Endothelial cell of umbilical vein (primary cell): ENCODE results near the gene PNPLA7. TPM values are rescaled to one million over a fixed set of nuclear protein-coding genes. Genes with fewer than 3 reads are reported as not detected.

Experiments
- BruUV-seq: library from RNA; stranded (reverse); fragments of 400-500 nt; replicated peaks from 2 replicates; lab custom pipeline; 2021; lab: Mats Ljungman, UMichigan
- CTCF ChIA-PET: fragments of 300-600, 350-600 bp; sonication (Branson Sonifier 250); formaldehyde crosslinking; loops from one replicate; lab custom pipeline; 2021; ENCODE audit warnings: antibody characterized with exemption, inconsistent platforms; lab: Charles Lee
- POLR2A ChIA-PET: fragments of 300-600, 350-600 bp; sonication (Branson Sonifier 250); formaldehyde crosslinking; loops from one replicate; lab custom pipeline; 2021; ENCODE audit warnings: antibody characterized with exemption, inconsistent platforms; lab: Charles Lee
- DNase-seq: peaks from one replicate; pipeline ENCODE4 v3.0.0-alpha.2; 2011; ENCODE audit warnings: low read depth, low spot score
- FAIRE-seq: peaks from 2 replicates; lab custom pipeline; 2011; peaks lifted over from hg19 to GRCh38; lab: Jason Lieb, UNC
- H2AFZ ChIP-seq: 2 replicates; pipeline ENCODE4 v1.6.0; 2012; ENCODE audit warnings: low read depth, low read length, control low read depth, inconsistent platforms
- H3K27ac ChIP-seq: 2 replicates; pipeline ENCODE4 v1.5.1; 2011; ENCODE audit warnings: low read depth, mild to moderate bottlenecking, control low read depth, low read length, moderate library complexity; ENCODE audit not compliant: insufficient read depth
- H3K27me3 ChIP-seq, 2 experiments: 2 replicates each; pipeline versions ENCODE4 v1.6.0 to v1.6.1; 2011; ENCODE audit warnings: low read length in 2 of 2, mixed read lengths in 1 of 2; ENCODE audit not compliant: control insufficient read depth in 2 of 2, insufficient read depth in 2 of 2
- H3K36me3 ChIP-seq, 2 experiments: 2 replicates in 1 of 2; 3 replicates in 1 of 2; pipeline ENCODE4 v1.5.1; 2011; ENCODE audit warnings: low read length in 2 of 2, mild to moderate bottlenecking in 1 of 2, moderate library complexity in 1 of 2; ENCODE audit not compliant: control insufficient read depth in 2 of 2, insufficient read depth in 2 of 2; ENCODE audit errors: extremely low read depth in 1 of 2
- H3K4me1 ChIP-seq: 3 replicates; pipeline ENCODE4 v1.5.1; 2011; ENCODE audit warnings: mild to moderate bottlenecking, low read length; ENCODE audit not compliant: control insufficient read depth, insufficient read depth; ENCODE audit errors: extremely low read depth
- H3K4me2 ChIP-seq: 2 replicates; pipeline ENCODE4 v1.6.1; 2011; ENCODE audit warnings: low read length, control low read depth, mixed read lengths; ENCODE audit not compliant: insufficient read depth
- H3K4me3 ChIP-seq, 3 experiments: fragments of 200-600 bp in 1 of 3; sonication (generic), shearing (Covaris generic) in 1 of 3; replicated peaks in 1 of 3; 2 replicates each; pipeline ENCODE4 v1.5.1; 2011 to 2016; ENCODE audit warnings: control low read depth in 3 of 3, low read length in 3 of 3, mild to moderate bottlenecking in 2 of 3, inconsistent platforms in 1 of 3, low read depth in 1 of 3, moderate library complexity in 1 of 3; ENCODE audit not compliant: insufficient read depth in 1 of 3
- H3K79me2 ChIP-seq: 2 replicates; pipeline ENCODE4 v1.6.0; 2012; ENCODE audit warnings: low read length, inconsistent platforms; ENCODE audit not compliant: control insufficient read depth, insufficient read depth
- H3K9ac ChIP-seq: replicated peaks from 2 replicates; pipeline ENCODE3; 2011; ENCODE audit warnings: low read length, control low read depth; ENCODE audit not compliant: insufficient read depth; ENCODE audit errors: extremely low read depth
- H3K9me1 ChIP-seq: replicated peaks from 3 replicates; pipeline ENCODE4 v1.6.0; 2011; ENCODE audit warnings: mild to moderate bottlenecking, low read length; ENCODE audit not compliant: control insufficient read depth, insufficient read depth; ENCODE audit errors: extremely low read depth
- H3K9me3 ChIP-seq: replicated peaks from 2 replicates; pipeline ENCODE4 v1.5.1; 2012; ENCODE audit warnings: low read length, inconsistent platforms; ENCODE audit not compliant: control insufficient read depth, insufficient read depth
- H4K20me1 ChIP-seq: replicated peaks from 2 replicates; pipeline ENCODE3; 2011; ENCODE audit warnings: mild to moderate bottlenecking, low read length; ENCODE audit not compliant: control insufficient read depth, insufficient read depth; ENCODE audit errors: extremely low read depth
- EZH2 ChIP-seq: IDR thresholded peaks from 2 replicates; pipeline ENCODE4 v1.6.1; 2012; ENCODE audit warnings: borderline replicate concordance, low read depth, mild to moderate bottlenecking, moderate library complexity, low read length, inconsistent platforms; ENCODE audit not compliant: severe bottlenecking
- JUN ChIP-seq: IDR thresholded peaks from 2 replicates; pipeline ENCODE4 v1.6.1; 2011; ENCODE audit warnings: borderline replicate concordance, low read depth; ENCODE audit not compliant: insufficient read length, insufficient read depth
- MYC ChIP-seq: IDR thresholded peaks from one replicate; pipeline ENCODE4 v1.6.1; 2011; ENCODE audit warnings: mild to moderate bottlenecking, low read depth, low read length
- dilution Hi-C: fragments of 300-500 bp; cut with MboI; formaldehyde crosslinking; loops from one replicate; pipeline ENCODE4 v1.15.0; 2019; ENCODE audit warnings: low sequenced_read_pairs; ENCODE audit not compliant: extremely low pct_ligation_motif_present
- intact Hi-C: fragments of 100-400 bp; cut with micrococcal nuclease; formaldehyde crosslinking; loops from one replicate; pipeline ENCODE4 v1.10.0; 2022
- polyA plus RNA-seq, 4 experiments: library from polyadenylated mRNA; depleted of rRNA in 3 of 4; stranded (reverse) in 3 of 4; unstranded in 1 of 4; fragments of >200 nt; gene quantifications; 2 replicates each; pipeline versions ENCODE4 v1.2.1 to v1.2.3, GENCODE V29; 2011 to 2012; ENCODE audit warnings: missing spikeins in 1 of 4
- total RNA-seq: library from RNA; stranded (reverse); gene quantifications from 2 replicates; pipeline ENCODE4 v1.2.3, GENCODE V29; 2021

Gene PNPLA7
- total and polyA plus RNA-seq, 2 donors (not counting 3 experiments of a cell fraction or from before 2014, with no cell fraction given), result 1.0 to 1.9 TPM

- dilution Hi-C loops, result no loop called here
- POLR2A ChIA-PET, result no interaction called here
- no peak overlapping the region for H2AFZ ChIP-seq
These were observed 106.0 kb downstream of the PNPLA7 start for GRCh38 chr9:137444106-137444790.

DNA sequence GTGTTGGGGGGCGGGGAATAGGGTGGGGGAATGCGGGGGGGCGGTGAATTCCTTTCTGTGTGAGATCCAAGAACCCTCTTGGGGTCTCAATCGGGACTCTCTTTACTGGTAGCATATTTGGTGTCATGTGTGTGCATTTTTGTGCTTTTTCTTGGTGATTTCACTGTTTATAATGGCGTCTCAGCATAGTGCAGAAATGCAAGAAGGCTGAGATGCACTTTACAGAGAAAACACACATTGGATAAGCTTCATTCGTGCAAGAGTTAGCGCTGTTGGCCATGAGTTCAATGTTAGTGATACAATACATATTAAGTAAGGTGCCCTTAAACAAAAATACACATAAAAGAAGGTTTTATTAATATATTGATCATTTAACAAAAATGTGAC lies 108.3 kb downstream of the PNPLA7 start:
- no peaks in the 10 kb centered on the region for H3K9me1 ChIP-seq
- no peaks in the 10 kb centered on the region for H3K36me3 ChIP-seq
- dilution Hi-C loops, result no loop called here
- no peak overlapping the region for H3K27ac ChIP-seq
- no peaks in the 10 kb centered on the region for H3K4me1 ChIP-seq
- intact Hi-C loops, result no loop called here
- no peak for FAIRE-seq
- no peak overlapping the region for H3K9ac ChIP-seq
- BruUV-seq, result no TSS peak
- no peak for DNase-seq
- H4K20me1 ChIP-seq, result no peaks in the 10 kb centered on the region
- POLR2A ChIA-PET, result no interaction called here
- H3K79me2 ChIP-seq, result no peaks in the 10 kb centered on the region
- no peak overlapping the region for H3K4me2 ChIP-seq
- no peaks in the 10 kb centered on the region for H3K27me3 ChIP-seq
- no peak for TF ChIP-seq EZH2
- no peaks in the 10 kb centered on the region for H3K9me3 ChIP-seq
- H2AFZ ChIP-seq, result no peak overlapping the region
- no peak overlapping the region for H3K4me3 ChIP-seq
- CTCF ChIA-PET, result interaction anchor here (1.1 to 3.8 kb wide), 6 partner anchors 8 to 155 kb away, joined by 3 to 31 read pairs (median 8); partner anchors contain the start of genes EXD3, NOXA1 and NRARP

More at GRCh38 chr9:137444106-137444790, 106.0 kb downstream of the PNPLA7 start:
- intact Hi-C loops, result no loop called here
- CTCF ChIA-PET, result interaction anchor here (0.5 to 3.8 kb wide), 9 partner anchors 10 to 208 kb away, joined by 3 to 31 read pairs (median 4); partner anchors contain the start of genes EXD3, NOXA1 and NRARP
- DNase-seq (no peak), FAIRE-seq (no peak)
- Histone ChIP-seq H4K20me1 (no peaks in the 10 kb centered on the region), H3K9ac (no peak overlapping the region), H3K4me1 (no peaks in the 10 kb centered on the region), H3K9me1 (no peaks in the 10 kb centered on the region), H3K9me3 (no peaks in the 10 kb centered on the region), H3K79me2 (no peaks in the 10 kb centered on the region), H3K27ac (no peak overlapping the region), H3K4me2 (no peak overlapping the region), H3K4me3 (no peak overlapping the region), H3K27me3 (no peaks in the 10 kb centered on the region), H3K36me3 (peaks cover 3 to 8% of the 10 kb centered on the region in 2 experiments)
- BruUV-seq, result no TSS peak
- TF ChIP-seq MYC (no peak), JUN (no peak), EZH2 (no peak)
